HCT116 (cell line): Measurements from ENCODE around the gene NAT9. TPM values are rescaled to one million over a fixed set of nuclear protein-coding genes. Genes with fewer than 3 reads are reported as not detected.
A peak's percentile ranks its signal among the peaks of the same experiment; 100 is the strongest.

Source experiments
- ATAC-seq: fragments of 200-7000 bp; cut with Tn5 transposase; 2 replicates; pipeline ENCODE4 v1.9.1; 2020; ENCODE audit warnings: mild to moderate bottlenecking, moderate library complexity
- BruUV-seq: library from RNA; stranded (reverse); fragments of 400-500 nt; replicated peaks from 2 replicates; lab custom pipeline; 2021; lab: Mats Ljungman, UMichigan
- CTCF ChIA-PET: fragments of 300-600 bp; sonication (Branson Sonifier 250); formaldehyde crosslinking; loops from one replicate; lab custom pipeline; 2021; ENCODE audit warnings: antibody characterized with exemption; lab: Charles Lee
- POLR2A ChIA-PET: fragments of 300-600, 350-600 bp; sonication (Branson Sonifier 250); formaldehyde crosslinking; loops from one replicate; lab custom pipeline; 2021; ENCODE audit warnings: antibody characterized with exemption; lab: Charles Lee
- RAD21 ChIA-PET, 2 experiments: fragments of 300-600 bp; sonication (Branson Sonifier 250); formaldehyde crosslinking; loops; one replicate each; lab custom pipeline; 2023; ENCODE audit warnings: low total read pairs in 2 of 2; ENCODE audit not compliant: uncharacterized antibody in 2 of 2, unreplicated experiment in 2 of 2, low non-redundant PET in 1 of 2; lab: Charles Lee
- DNase-seq: peaks from one replicate; pipeline ENCODE4 v3.0.0-alpha.2; 2010; ENCODE audit warnings: low read depth, low spot score
- H2AFZ ChIP-seq: fragments of 200-600 bp; shearing (Covaris generic), sonication (generic); 2 replicates; pipeline ENCODE4 v1.6.1; 2017; ENCODE audit warnings: low read depth, mixed run types, mixed read lengths, antibody characterized with exemption, low read length; ENCODE audit not compliant: poor library complexity, severe bottlenecking
- H3K27ac ChIP-seq: 2 replicates; pipeline ENCODE4 v1.5.1; 2012; ENCODE audit warnings: low read depth, low read length
- H3K27me3 ChIP-seq: fragments of 200-600 bp; sonication (generic); 2 replicates; pipeline ENCODE4 v1.6.1; 2016; ENCODE audit warnings: mixed run types, low read length, mixed read lengths; ENCODE audit not compliant: insufficient read depth
- H3K36me3 ChIP-seq, 2 experiments: fragments of 200-500 bp in 1 of 2; fragments of 200-600 bp in 1 of 2; sonication (Bioruptor generic) in 1 of 2; sonication (generic) in 1 of 2; 2 replicates each; pipeline versions ENCODE4 v1.5.1 to v1.6.1; 2014 to 2016; ENCODE audit warnings: low read length in 2 of 2, inconsistent platforms in 1 of 2, mixed read lengths in 1 of 2, mixed run types in 1 of 2; ENCODE audit not compliant: insufficient read depth in 2 of 2, control insufficient read depth in 1 of 2
- H3K4me1 ChIP-seq, 2 experiments: fragments of 200-600 bp in 1 of 2; sonication (generic) in 1 of 2; 2 replicates each; pipeline versions ENCODE4 v1.5.1 to v1.6.1; 2012 to 2017; ENCODE audit warnings: low read length in 2 of 2, inconsistent platforms in 1 of 2, mild to moderate bottlenecking in 1 of 2, mixed read lengths in 1 of 2, mixed run types in 1 of 2, moderate library complexity in 1 of 2; ENCODE audit not compliant: insufficient read depth in 2 of 2, control insufficient read depth in 1 of 2
- H3K4me2 ChIP-seq: fragments of 200-600 bp; sonication (generic); 2 replicates; pipeline ENCODE4 v1.6.1; 2017; ENCODE audit warnings: mixed run types, low read length, mixed read lengths
- H3K4me3 ChIP-seq, 2 experiments: fragments of 200-600 bp in 1 of 2; sonication (generic) in 1 of 2; replicated peaks in 1 of 2; 2 replicates each; pipeline ENCODE4 v1.5.1; 2011 to 2016; ENCODE audit warnings: low read length in 2 of 2, control low read depth in 1 of 2, low read depth in 1 of 2, mild to moderate bottlenecking in 1 of 2, mixed read lengths in 1 of 2, mixed run types in 1 of 2
- H3K79me2 ChIP-seq: fragments of 200-600 bp; sonication (generic); 2 replicates; pipeline ENCODE4 v1.6.1; 2017; ENCODE audit warnings: mild to moderate bottlenecking, mixed run types, low read length, moderate library complexity, mixed read lengths; ENCODE audit not compliant: insufficient read depth
- H3K9ac ChIP-seq: fragments of 200-600 bp; sonication (generic); 2 replicates; pipeline ENCODE4 v1.6.1; 2016; ENCODE audit warnings: low read length, mixed read lengths
- H3K9me2 ChIP-seq: fragments of 200-600 bp; sonication (generic), shearing (Covaris generic); 2 replicates; pipeline ENCODE4 v1.6.1; 2017; ENCODE audit warnings: mixed run types, mild to moderate bottlenecking, moderate library complexity; ENCODE audit not compliant: insufficient read depth
- H3K9me3 ChIP-seq, 2 experiments: fragments of 200-500 bp in 1 of 2; fragments of 200-600 bp in 1 of 2; sonication (Bioruptor generic) in 1 of 2; sonication (generic) in 1 of 2; 2 replicates each; pipeline ENCODE4 v1.6.1; 2014 to 2017; ENCODE audit warnings: low read length in 2 of 2, mixed read lengths in 2 of 2, inconsistent platforms in 1 of 2, low read depth in 1 of 2, mild to moderate bottlenecking in 1 of 2, mixed run types in 1 of 2, moderate library complexity in 1 of 2; ENCODE audit not compliant: control insufficient read depth in 1 of 2, insufficient read depth in 1 of 2
- H4K20me1 ChIP-seq: fragments of 200-600 bp; sonication (generic), shearing (Covaris generic); 2 replicates; pipeline ENCODE4 v1.6.1; 2017; ENCODE audit warnings: mixed run types, mild to moderate bottlenecking, moderate library complexity; ENCODE audit not compliant: insufficient read depth
- CBX3 ChIP-seq: IDR thresholded peaks from 2 replicates; pipeline ENCODE4 v1.6.1; 2012; ENCODE audit warnings: low read depth
- CEBPB ChIP-seq: IDR thresholded peaks from 2 replicates; pipeline ENCODE4 v1.6.1; 2012; ENCODE audit warnings: low read depth
- REST ChIP-seq: IDR thresholded peaks from 2 replicates; pipeline ENCODE4 v1.6.1; 2012; ENCODE audit warnings: low read depth
- SP1 ChIP-seq: IDR thresholded peaks from 2 replicates; pipeline ENCODE4 v1.6.1; 2012; ENCODE audit warnings: low read depth
- ZBTB33 ChIP-seq: IDR thresholded peaks from 2 replicates; pipeline ENCODE4 v1.6.1; 2011; ENCODE audit warnings: mild to moderate bottlenecking, low read length, moderate library complexity; ENCODE audit not compliant: insufficient replicate concordance; ENCODE audit errors: extremely low read depth
- ZFX ChIP-seq: fragments of 450-650 bp; IDR thresholded peaks from 2 replicates; pipeline ENCODE4 v1.6.1; 2017
- intact Hi-C: fragments of 100-400 bp; cut with micrococcal nuclease; formaldehyde crosslinking; loops from 2 replicates; pipeline ENCODE4 v1.10.0; 2022
- total RNA-seq: library from RNA; stranded (reverse); gene quantifications from one replicate; pipeline ENCODE4 v1.2.1, GENCODE V29; 2021; ENCODE audit not compliant: unreplicated experiment

Gene NAT9
- total RNA-seq, 1 experiment from 2014 or later, result 88.7 TPM

DNA sequence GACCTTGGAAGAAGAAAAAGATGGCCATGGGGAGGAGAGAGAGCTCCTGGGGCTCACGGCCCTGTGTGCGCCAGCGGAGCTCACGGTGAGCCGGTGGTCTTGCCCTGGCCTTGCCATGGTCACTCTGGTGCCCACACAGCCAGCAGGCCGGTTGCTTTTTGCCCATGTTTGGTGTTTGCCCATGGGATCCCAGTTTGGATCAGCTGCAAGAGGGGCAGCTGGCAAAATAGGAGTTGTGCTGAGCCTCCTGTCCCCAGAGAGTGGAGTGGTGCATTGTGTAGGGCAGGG is 26.2 kb downstream of the NAT9 start:
- peak overlapping the region; percentile 79 for H3K9ac ChIP-seq
- no peak for DNase-seq
- TF ChIP-seq CBX3 (no peak), REST (no peak), ZFX (no peak), ZBTB33 (no peak), CEBPB (no peak), SP1 (no peak)
- peak overlapping the region; percentile 81 for H3K27ac ChIP-seq
- intact Hi-C loops, result no loop called here
- ChIA-PET POLR2A (interaction anchor here (1.9 to 3.2 kb wide), 4 partner anchors 9 to 123 kb away, joined by 5 to 18 read pairs (median 10); partner anchors contain the start of genes FDXR and RAB37), CTCF (interaction anchor here (0.8 to 1.9 kb wide), 6 partner anchors 13 to 382 kb away, joined by 3 to 8 read pairs (median 6); partner anchors contain the start of genes NAT9 and RAB37), RAD21 (no interaction called here)
- H3K27me3 ChIP-seq, result no peaks in the 10 kb centered on the region
- no peak for ATAC-seq
- H3K4me3 ChIP-seq, result peak overlapping the region; percentile 74 to 90
- peaks cover 0 to 2% of the 10 kb centered on the region in 2 experiments; a peak in 2 of 4 replicates for H3K36me3 ChIP-seq
- no peaks in the 10 kb centered on the region for H3K9me2 ChIP-seq
- H3K4me2 ChIP-seq, result peak overlapping the region; percentile 87
- peaks cover 62% of the 10 kb centered on the region for H3K79me2 ChIP-seq
- no TSS peak for BruUV-seq
- H3K9me3 ChIP-seq, result no peaks in the 10 kb centered on the region
- peaks cover 3% of the 10 kb centered on the region; the same call in 1 of the 2 replicates for H4K20me1 ChIP-seq
- peaks cover 32 to 54% of the 10 kb centered on the region in 2 experiments for H3K4me1 ChIP-seq
- H2AFZ ChIP-seq, result no peak overlapping the region
